DMS53 treated with DMSO at 0.1 percent for 48 hours (cell line): ENCODE measurements around the gene TEX2.
"Not testable (repeated sequence)": the region's sequence is repeated elsewhere in the genome, so short reads cannot be mapped to it uniquely, and the experiment has no call there.

Experiments
- DNase-seq: peaks from one replicate; lab custom pipeline; 2025; ENCODE audit not compliant: unreplicated experiment; lab: John Stamatoyannopoulos, UW

Gene TEX2

DNA sequence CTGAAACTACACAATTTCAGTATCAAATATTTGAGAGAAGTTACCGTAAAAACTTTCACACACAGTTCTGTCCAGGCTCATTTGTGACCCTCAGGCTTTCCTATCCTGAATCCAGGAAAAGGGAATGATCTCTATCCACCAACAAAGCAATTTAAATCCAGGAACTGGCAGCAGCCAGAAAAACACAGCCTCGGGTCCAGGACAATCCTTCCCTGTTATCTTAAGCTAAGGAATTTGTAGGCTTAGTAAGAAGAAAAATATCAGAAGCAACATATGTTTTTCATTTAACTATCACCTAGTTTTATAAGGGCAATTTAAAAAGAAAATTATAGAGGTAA, 47.1 kb downstream of the TEX2 start:
- DNase-seq, result no peak

DNA sequence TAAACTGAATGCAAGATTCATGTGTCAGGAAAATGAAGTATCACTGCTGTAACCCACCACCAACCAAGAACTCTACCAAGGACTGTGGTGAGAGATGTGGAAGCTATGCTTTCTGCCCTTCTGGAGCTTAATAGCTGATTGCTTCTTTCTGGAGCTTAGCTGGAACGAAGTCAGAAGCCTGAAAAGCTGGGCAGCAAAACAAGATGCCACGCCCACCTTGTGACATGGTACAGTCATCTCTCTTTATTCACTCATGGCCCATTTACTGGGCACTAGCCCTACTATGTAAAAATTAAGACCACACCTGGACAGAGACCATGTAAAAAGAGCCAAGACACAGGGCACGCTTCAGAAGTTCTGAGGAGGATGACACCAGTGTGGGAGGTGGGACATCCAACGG, 48.1 kb downstream of the TEX2 start:
- DNase-seq, result no peak

DNA sequence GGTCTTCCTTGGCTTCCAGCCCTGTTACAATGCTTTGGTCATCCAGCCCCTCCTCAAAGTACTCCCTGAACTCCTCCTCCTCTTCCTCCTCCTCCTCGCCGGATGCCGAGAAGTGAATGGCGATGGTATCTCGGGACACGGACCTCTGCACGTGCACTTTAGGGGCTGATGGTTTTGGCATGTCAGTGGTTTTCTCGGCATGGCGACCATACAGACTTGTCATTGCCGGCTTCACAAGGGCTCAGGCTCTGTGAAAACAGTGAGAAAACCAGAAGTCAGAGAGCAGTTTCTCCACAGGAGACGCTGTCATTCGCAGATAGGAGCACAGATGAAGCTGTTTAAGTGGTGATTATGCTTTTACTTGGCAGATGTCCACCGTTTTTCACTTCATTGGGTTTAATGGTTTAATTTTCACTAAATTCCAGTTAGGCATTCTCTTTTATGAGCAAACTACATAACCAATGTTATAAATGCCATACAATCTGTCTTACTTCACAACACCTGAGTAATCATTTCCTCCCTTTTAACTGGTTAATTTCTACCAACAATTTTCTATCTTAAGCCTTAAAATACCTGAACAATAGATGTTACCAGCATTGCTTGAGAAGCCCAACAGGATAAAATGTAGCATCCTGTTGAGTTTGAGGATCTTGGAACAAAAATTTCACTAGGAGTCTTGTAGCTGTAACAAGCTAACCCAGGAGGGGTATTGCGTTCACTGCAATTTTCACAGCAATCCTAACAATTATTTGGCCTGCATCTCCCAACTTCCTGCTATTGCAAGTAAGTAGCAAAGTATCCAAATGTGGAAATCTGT, 48.9 kb downstream of the TEX2 start:
- no peak for DNase-seq

GRCh38 chr17:64212122-64212521, 50.9 kb downstream of the TEX2 start:
- no peak for DNase-seq

DNA sequence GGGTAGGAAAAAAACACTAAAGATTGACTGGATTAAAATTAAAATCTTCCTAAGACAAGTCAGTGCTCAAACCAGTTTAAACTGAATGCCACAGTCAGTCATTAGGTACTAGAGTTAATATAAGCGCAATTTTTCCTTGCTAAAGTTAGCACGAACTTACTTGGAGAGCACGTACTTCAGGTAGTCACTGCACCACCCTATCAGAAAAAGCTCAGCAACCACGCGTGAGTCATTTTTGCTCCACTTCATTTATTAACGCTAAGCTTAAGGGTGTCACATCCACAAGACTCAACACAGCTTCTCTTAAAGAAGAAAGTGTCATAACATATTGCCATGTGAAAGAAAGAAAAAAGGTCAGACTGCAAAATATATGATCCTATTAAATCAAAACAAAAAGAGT, 53.1 kb downstream of the TEX2 start:
- DNase-seq, result no peak

GRCh38 chr17:64209356-64209941, 53.6 kb downstream of the TEX2 start:
- no peak for DNase-seq

DNA sequence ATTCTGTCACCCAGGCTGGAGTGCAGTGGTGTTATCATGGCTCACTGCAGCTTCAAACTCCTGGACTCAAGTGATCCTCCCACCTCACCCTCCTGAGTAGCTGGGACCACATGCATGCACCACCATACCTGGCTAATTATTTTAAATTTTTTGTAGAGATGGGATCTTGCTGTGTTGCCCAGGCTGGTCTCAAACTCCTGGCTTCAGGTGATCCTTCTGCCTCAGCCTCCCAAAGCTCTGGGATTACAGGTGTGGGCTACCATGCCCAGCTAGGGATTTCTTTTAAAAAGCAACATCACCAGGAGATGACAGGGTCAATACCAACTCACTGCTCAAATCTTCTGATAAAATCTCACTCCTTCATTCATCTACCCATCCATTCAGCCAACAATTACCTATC, 54.4 kb downstream of the TEX2 start:
- DNase-seq, result not testable (repeated sequence)

DNA sequence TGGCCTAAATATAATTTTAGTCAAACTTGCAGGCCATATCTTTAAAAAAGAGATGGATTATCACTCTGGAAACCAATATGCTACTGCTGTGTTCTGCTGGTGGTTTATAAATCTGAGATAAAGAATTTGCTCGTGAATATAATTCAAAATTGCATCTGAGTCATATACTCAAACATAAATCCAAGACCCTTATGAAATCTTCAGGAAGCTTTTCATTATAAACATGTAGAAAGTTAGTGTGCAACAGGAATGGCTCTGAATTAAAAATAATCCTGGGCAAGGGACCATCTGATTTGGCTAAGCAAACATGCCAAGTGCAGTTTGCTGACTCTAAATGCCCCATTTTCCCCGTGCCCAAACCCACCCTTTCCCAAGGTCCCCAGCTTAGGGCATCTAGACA, 57.3 kb downstream of the TEX2 start:
- DNase-seq, result no peak

- DNase-seq, result no peak
Measured at GRCh38 chr17:64203630-64204029, 59.4 kb downstream of the TEX2 start.

DNA sequence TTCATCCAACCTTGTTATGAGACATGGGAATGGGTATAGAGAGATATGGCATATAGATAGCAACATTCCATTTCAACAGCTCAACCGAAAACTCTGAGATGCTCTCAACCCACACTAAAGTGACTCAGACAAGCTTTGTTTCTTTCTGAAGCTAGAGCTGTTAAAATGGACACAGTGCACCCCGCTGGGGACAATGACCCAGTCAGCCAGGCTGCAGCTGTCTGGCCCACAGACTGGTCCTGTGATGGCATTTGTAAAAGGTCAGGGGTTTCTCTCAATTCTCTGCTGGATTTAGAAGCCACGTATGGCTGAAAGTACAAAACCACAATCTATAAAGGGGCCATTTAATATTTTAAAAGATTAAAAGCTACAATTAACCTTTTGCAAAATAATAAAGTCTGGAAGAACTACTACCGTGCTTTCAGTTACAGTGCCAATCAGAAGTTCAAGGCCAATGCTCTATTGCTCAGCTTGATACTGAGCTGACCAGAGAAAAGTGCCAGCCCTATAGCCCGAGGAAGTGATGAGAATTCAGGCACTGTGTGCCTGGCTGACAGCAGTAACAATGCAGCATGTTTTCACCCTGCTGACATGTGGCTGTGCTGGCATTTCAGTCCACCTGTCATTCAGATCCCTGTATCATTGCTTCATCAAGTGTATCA, 60.2 kb downstream of the TEX2 start:
- no peak for DNase-seq

DNA sequence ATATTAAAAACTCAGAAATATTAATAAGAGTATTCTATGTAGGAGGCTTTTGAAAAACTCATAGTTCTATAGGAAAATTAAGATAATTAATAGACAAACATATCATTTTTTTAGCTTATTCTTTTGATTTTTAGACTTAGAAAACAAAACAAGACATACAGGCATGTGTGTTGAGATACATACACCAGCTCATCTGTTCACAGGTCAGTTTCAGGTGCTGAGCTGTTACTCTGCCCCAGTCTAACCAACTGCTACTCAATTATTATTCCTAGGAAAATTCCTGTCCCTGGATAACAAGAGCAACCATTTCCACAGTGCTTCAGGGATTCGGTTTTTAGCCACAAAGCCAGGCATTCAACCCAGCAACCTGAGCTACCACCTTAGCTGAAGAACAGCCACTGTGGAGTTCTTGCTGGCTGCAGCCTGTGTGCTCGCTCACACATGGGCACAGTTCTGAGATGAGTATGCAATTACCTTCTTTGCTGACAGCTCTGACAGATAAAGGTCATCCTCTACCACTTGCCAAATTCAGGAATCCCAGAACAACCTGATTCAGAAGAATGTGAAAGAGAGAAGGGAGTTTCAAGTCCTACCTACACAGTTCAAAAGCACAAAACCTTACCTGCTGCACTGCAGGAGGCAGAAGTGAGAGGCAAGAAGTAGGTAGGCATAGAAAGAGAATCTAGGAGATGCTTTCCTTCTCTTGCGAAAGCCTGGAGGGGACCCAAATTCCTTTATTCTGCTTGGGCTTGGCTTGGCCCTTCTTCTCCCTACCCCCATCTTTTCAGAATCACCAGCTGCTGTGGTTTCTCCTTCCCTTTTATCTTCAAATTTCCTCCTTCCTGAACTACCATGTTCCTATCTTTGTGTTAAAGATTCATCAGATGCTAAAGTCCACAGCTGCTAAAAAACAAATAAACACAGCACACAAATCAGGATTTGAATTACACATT, 62.7 kb downstream of the TEX2 start:
- DNase-seq, result no peak

DNA sequence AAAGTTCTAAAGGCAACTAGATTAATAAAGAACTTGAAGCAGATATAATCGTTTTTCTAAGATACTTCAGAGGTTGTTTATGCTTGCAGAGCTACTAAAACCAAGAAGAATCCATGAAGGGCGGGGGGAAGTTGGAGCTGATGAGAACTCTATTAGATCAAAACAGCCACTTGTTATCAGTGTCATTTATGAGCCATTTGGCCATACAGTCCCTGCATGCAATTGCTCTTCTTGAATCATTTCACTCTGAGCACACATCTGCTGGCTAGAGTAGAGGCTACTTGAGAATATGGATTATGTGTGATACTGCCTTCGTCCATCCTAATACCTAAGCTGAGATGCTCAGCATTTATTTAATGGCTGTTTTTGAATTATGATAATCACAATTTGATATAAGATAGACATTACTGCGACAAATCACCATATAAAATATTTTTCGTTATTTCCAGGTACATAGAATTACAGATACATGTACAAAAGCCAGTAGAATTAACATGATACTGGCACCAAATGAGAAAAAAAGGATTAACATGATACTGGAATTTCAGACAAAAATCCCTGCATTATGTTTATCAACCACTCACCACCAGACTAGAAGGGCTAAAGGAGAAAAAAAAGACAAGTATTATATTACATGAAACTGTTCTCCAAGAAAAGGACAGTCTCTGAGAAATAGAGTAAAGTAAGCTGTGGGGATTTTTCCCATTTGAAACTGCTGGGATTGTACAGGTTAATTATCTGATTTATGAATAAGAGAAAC, 64.5 kb downstream of the TEX2 start:
- no peak for DNase-seq

DNA sequence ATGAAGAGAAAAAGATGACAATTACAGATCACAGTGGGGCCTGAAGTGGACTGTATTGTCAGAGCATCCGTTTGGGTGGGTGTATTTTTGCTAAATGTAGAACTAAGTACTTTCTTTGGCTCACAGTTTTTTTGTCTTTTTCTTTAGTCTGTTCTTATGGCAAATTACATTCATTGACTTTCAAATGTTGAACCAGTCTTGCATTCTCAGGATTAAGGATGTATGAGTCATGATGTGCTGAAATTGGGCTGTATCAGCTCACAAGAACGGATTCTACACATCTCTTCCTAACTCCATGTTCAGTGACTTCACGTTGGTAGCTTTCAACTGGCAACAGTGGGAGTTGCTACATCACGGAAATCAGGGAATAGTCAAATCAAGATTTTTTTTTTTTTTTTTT, 66.5 kb downstream of the TEX2 start:
- no peak for DNase-seq

DNA sequence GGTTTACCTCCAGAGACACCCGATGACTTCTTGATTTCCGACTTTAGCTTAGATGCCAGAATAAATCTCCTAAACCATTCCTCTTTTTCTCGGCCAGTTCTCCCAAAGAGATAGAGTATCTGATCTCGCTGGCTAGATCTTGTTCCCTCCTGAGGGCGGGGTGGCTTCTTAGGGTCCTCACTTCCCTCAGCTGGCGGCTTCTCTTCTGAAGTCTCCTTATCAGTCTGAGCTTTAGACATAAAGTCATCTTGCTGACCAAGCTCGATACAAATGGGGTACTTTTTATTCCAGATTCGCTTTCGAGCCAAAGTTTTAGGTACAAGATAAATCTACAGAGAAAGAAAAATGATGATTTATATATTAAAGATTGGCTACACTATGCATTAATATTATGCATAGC, 69.5 kb downstream of the TEX2 start:
- DNase-seq, result no peak

DNA sequence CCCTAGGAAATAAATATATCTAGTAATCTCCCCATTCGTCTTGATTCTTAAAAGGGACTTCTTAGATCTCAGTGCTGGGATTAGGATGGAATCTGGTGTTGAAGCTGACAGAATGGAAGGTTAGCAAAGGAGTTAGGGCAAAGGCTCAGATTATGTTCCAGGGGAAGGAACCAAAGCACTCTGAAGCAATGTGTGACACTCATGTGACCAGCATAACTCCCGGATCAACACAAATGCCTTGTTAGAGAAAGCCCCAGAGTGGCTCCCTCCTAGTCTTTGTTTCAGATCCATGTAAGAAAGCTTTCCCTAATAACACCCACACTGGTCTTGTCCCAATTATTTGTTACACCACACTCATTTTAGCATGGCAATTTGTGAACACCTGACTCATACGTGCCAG, 70.5 kb downstream of the TEX2 start:
- no peak for DNase-seq

GRCh38 chr17:64190472-64190871, 72.6 kb downstream of the TEX2 start:
- DNase-seq, result no peak

- no peak for DNase-seq
Measured at GRCh38 chr17:64188088-64188487, 75.0 kb downstream of the TEX2 start.

- DNase-seq, result no peak
Measured at GRCh38 chr17:64187093-64187895, 75.8 kb downstream of the TEX2 start.

GRCh38 chr17:64186171-64187092, 76.6 kb downstream of the TEX2 start:
- DNase-seq, result no peak
